MM.1S (cell line): ENCODE results near the gene TLK1.

Experiments
- DNase-seq: peaks from one replicate; pipeline ENCODE4 v3.0.0-alpha.2; 2015
- H2AFZ ChIP-seq: fragments of 300-600 bp; sonication (generic); 2 replicates; pipeline ENCODE4 v1.6.0; 2016; ENCODE audit warnings: antibody characterized with exemption, low read length
- H3F3A ChIP-seq: fragments of 300-600 bp; sonication (generic); 2 replicates; pipeline ENCODE4 v1.6.1; 2016; ENCODE audit warnings: mild to moderate bottlenecking, antibody characterized with exemption, low read length, moderate library complexity, mixed read lengths; ENCODE audit not compliant: insufficient read depth
- H3K27ac ChIP-seq: fragments of 300-600 bp; sonication (generic); 2 replicates; pipeline ENCODE4 v1.5.1; 2016; ENCODE audit warnings: mild to moderate bottlenecking, low read length
- H3K27me3 ChIP-seq: fragments of 300-600 bp; sonication (generic); replicated peaks from 2 replicates; pipeline ENCODE4 v1.6.0; 2016; ENCODE audit warnings: low read length; ENCODE audit not compliant: insufficient read depth
- H3K36me3 ChIP-seq: fragments of 300-600 bp; sonication (generic); replicated peaks from 2 replicates; pipeline ENCODE4 v1.6.1; 2016; ENCODE audit warnings: mild to moderate bottlenecking, low read length, mixed read lengths; ENCODE audit not compliant: insufficient read depth
- H3K4me1 ChIP-seq: fragments of 300-600 bp; sonication (generic); 2 replicates; pipeline ENCODE4 v1.6.1; 2016; ENCODE audit warnings: low read length, mixed read lengths
- H3K4me2 ChIP-seq: fragments of 300-600 bp; sonication (generic); 2 replicates; pipeline ENCODE4 v1.6.0; 2016; ENCODE audit warnings: low read depth, low read length
- H3K4me3 ChIP-seq: fragments of 300-600 bp; sonication (generic); 2 replicates; pipeline ENCODE4 v1.5.1; 2016; ENCODE audit warnings: low read length, mixed read lengths
- H3K79me2 ChIP-seq: fragments of 300-600 bp; sonication (generic); 2 replicates; pipeline ENCODE4 v1.6.1; 2016; ENCODE audit warnings: mixed run types, low read length, mixed read lengths
- H3K9ac ChIP-seq: fragments of 300-600 bp; sonication (generic); 2 replicates; pipeline ENCODE4 v1.6.1; 2016; ENCODE audit warnings: low read length, mixed read lengths
- H3K9me2 ChIP-seq: fragments of 300-600 bp; sonication (generic); replicated peaks from 2 replicates; pipeline ENCODE4 v1.6.1; 2016; ENCODE audit warnings: mild to moderate bottlenecking, low read length, mixed read lengths; ENCODE audit not compliant: insufficient read depth
- H3K9me3 ChIP-seq: fragments of 300-600 bp; sonication (generic); replicated peaks from 2 replicates; pipeline ENCODE4 v1.6.1; 2016; ENCODE audit warnings: mild to moderate bottlenecking, low read length, mixed read lengths; ENCODE audit not compliant: insufficient read depth
- H4K20me1 ChIP-seq: fragments of 300-600 bp; sonication (generic); 2 replicates; pipeline ENCODE4 v1.6.1; 2016; ENCODE audit warnings: mild to moderate bottlenecking, low read length, moderate library complexity, mixed read lengths; ENCODE audit not compliant: insufficient read depth
- CTCF ChIP-seq: fragments of 300-600 bp; sonication (generic); IDR thresholded peaks from 2 replicates; pipeline ENCODE4 v1.5.1; 2016; ENCODE audit warnings: antibody characterized with exemption, low read length, mixed read lengths
- EZH2 ChIP-seq: fragments of 300-600 bp; sonication (generic); optimal IDR thresholded peaks from 2 replicates; pipeline ENCODE3; 2017; ENCODE audit warnings: low read depth, mild to moderate bottlenecking, antibody characterized with exemption, low read length, mixed read lengths
- EZH2phosphoT487 ChIP-seq: fragments of 300-600 bp; sonication (generic); IDR thresholded peaks from 2 replicates; pipeline ENCODE4 v1.6.1; 2018; ENCODE audit warnings: antibody characterized with exemption, low read length

The TLK1 gene

GRCh38 chr2:171171808-171172207 lies 11.1 kb upstream of the TLK1 start:
- Histone ChIP-seq H3K4me3 (no peak overlapping the region), H3K27me3 (no peaks in the 10 kb centered on the region), H2AFZ (no peak overlapping the region), H3K36me3 (no peaks in the 10 kb centered on the region), H3K4me2 (no peak overlapping the region), H3K9me2 (no peaks in the 10 kb centered on the region), H3K4me1 (0 out of 2 replicates have a peak, but pooled peaks cover 4% of the 10 kb centered on the region), H3K9me3 (no peaks in the 10 kb centered on the region), H3K27ac (no peak overlapping the region), H3K79me2 (no peaks in the 10 kb centered on the region), H4K20me1 (no peaks in the 10 kb centered on the region), H3K9ac (no peak overlapping the region), H3F3A (no peaks in the 10 kb centered on the region)
- TF ChIP-seq EZH2phosphoT487, result no peak
- no peak for TF ChIP-seq EZH2
- TF ChIP-seq CTCF, result no peak
- no peak for DNase-seq

- Histone ChIP-seq H3K4me3 (no peak overlapping the region), H3K79me2 (no peaks in the 10 kb centered on the region), H3K9me2 (no peaks in the 10 kb centered on the region), H2AFZ (no peak overlapping the region), H3K9me3 (no peaks in the 10 kb centered on the region), H3K27ac (no peak overlapping the region), H3K27me3 (no peaks in the 10 kb centered on the region), H3K4me2 (no peak overlapping the region), H3K9ac (no peak overlapping the region), H3K4me1 (0 out of 2 replicates have a peak, but pooled peaks cover 4% of the 10 kb centered on the region), H3K36me3 (no peaks in the 10 kb centered on the region), H4K20me1 (no peaks in the 10 kb centered on the region), H3F3A (no peaks in the 10 kb centered on the region)
- DNase-seq, result no peak
- TF ChIP-seq CTCF (no peak), EZH2phosphoT487 (no peak), EZH2 (no peak)
These were observed 9.1 kb upstream of the TLK1 start for GRCh38 chr2:171169839-171170238.

GRCh38 chr2:171169333-171169732 lies 8.6 kb upstream of the TLK1 start:
- Histone ChIP-seq H3F3A (0 out of 2 replicates have a peak, but pooled peaks cover 1% of the 10 kb centered on the region), H3K4me2 (no peak overlapping the region), H3K36me3 (no peaks in the 10 kb centered on the region), H3K9ac (no peak overlapping the region), H3K9me3 (no peaks in the 10 kb centered on the region), H3K4me3 (no peak overlapping the region), H2AFZ (no peak overlapping the region), H4K20me1 (no peaks in the 10 kb centered on the region), H3K79me2 (no peaks in the 10 kb centered on the region), H3K4me1 (peaks cover 5% of the 10 kb centered on the region), H3K9me2 (no peaks in the 10 kb centered on the region), H3K27ac (no peak overlapping the region), H3K27me3 (no peaks in the 10 kb centered on the region)
- no peak for TF ChIP-seq EZH2phosphoT487
- no peak for TF ChIP-seq EZH2
- no peak for TF ChIP-seq CTCF
- no peak for DNase-seq
